Gastrocnemius medialis (tissue), 4 donors: ENCODE data around the gene PRKAA1. TPM values are rescaled to one million over a fixed set of nuclear protein-coding genes. Genes with fewer than 3 reads are reported as not detected.
"Not testable (repeated sequence)": the region's sequence is repeated elsewhere in the genome, so short reads cannot be mapped to it uniquely, and the experiment has no call there.

Source experiments
- ATAC-seq, 2 donors: fragments of 150-250 bp; one replicate each; pipeline ENCODE4 v1.9.1; 2016
- DNase-seq, 2 donors: peaks; one replicate each; pipeline ENCODE4 v3.0.0-alpha.2; 2019
- H3K27ac ChIP-seq, 4 donors: fragments of 200-600 bp; sonication (generic); 1 replicate in 1 of 4; 2 replicates in 3 of 4; pipeline ENCODE4 v1.5.1; 2016 to 2018; ENCODE audit warnings: mild to moderate bottlenecking in 2 of 4, moderate library complexity in 1 of 4
- H3K27me3 ChIP-seq, 3 donors: fragments of 200-600 bp; sonication (generic) in 2 of 3; 1 replicate in 1 of 3; 2 replicates in 2 of 3; pipeline versions ENCODE4 v1.5.1 to v1.6.0; 2016 to 2019; ENCODE audit warnings: mild to moderate bottlenecking in 1 of 3, moderate library complexity in 1 of 3
- H3K36me3 ChIP-seq, 2 donors: fragments of 200-600 bp; sonication (generic) in 1 of 2; one replicate each; pipeline ENCODE4 v1.5.1; 2017 to 2018
- H3K4me1 ChIP-seq, 2 donors: fragments of 200-600 bp; sonication (generic) in 1 of 2; one replicate each; pipeline ENCODE4 v1.5.1; 2016 to 2017; ENCODE audit warnings: mild to moderate bottlenecking in 2 of 2
- H3K4me3 ChIP-seq, 4 donors: fragments of 200-600 bp; sonication (generic) in 3 of 4; 1 replicate in 1 of 4; 2 replicates in 3 of 4; pipeline ENCODE4 v1.5.1; 2016 to 2019; ENCODE audit warnings: mild to moderate bottlenecking in 2 of 4
- H3K9me3 ChIP-seq, 3 donors: fragments of 200-600 bp; sonication (generic) in 2 of 3; 1 replicate in 1 of 3; 2 replicates in 2 of 3; pipeline ENCODE4 v1.5.1; 2016 to 2019
- CTCF ChIP-seq, 5 experiments: fragments of 450-650 bp in 3 of 5; fragments of 200-600 bp in 2 of 5; sonication (generic) in 2 of 5; IDR thresholded peaks in 4 of 5; conservative IDR thresholded peaks in 1 of 5; 1 replicate in 4 of 5; 2 replicates in 1 of 5; pipeline ENCODE4 v1.5.1; 2016 to 2019; ENCODE audit warnings: antibody characterized with exemption in 5 of 5, mild to moderate bottlenecking in 3 of 5, moderate library complexity in 3 of 5
- POLR2A ChIP-seq, 2 donors: fragments of 450-650 bp; IDR thresholded peaks; one replicate each; pipeline ENCODE4 v1.6.1; 2017; ENCODE audit warnings: antibody characterized with exemption in 2 of 2, mild to moderate bottlenecking in 2 of 2, moderate library complexity in 2 of 2
- in situ Hi-C, 4 donors: fragments of 200-750 bp; cut with MboI; loops; one replicate each; pipeline versions ENCODE4 v1.15.0 to v1.8.0; 2017; ENCODE audit warnings: low sequenced_read_pairs in 4 of 4
- intact Hi-C: fragments of 100-400 bp; cut with DNase I; formaldehyde crosslinking; loops from one replicate; pipeline ENCODE4 v1.15.1; 2023; ENCODE audit warnings: low total_unique reads
- total RNA-seq, 4 donors: library from RNA; depleted of rRNA; stranded (reverse); fragments of >200 nt; gene quantifications; one replicate each; pipeline versions ENCODE4 v1.1.0 to v1.2.3, GENCODE V29; 2016

Gene PRKAA1
- total RNA-seq, 4 donors from 2014 or later, result 26.8 to 51.9 (median 36.9) TPM

GRCh38 chr5:40717281-40717680, 80.9 kb downstream of the PRKAA1 start:
- intact Hi-C loops, result no loop called here
- Histone ChIP-seq H3K4me1 (no peaks in the 10 kb centered on the region), H3K27ac (no peak overlapping the region), H3K4me3 (no peak overlapping the region), H3K9me3 (no peaks in the 10 kb centered on the region), H3K36me3 (peaks cover 0 to 13% of the 10 kb centered on the region in 2 donors), H3K27me3 (no peaks in the 10 kb centered on the region)
- ATAC-seq, result no peak
- DNase-seq, result no peak
- no peak for TF ChIP-seq CTCF (IDR thresholded peaks at IDR 0.05 in 4 of 5, conservative IDR thresholded peaks at IDR 0.05 in 1 of 5)
- TF ChIP-seq POLR2A (IDR thresholded peaks at IDR 0.05), result no peak
- in situ Hi-C loops, result no loop called here

- no peak overlapping the region for H3K27ac ChIP-seq
- H3K9me3 ChIP-seq, result no peaks in the 10 kb centered on the region
- DNase-seq (no peak), ATAC-seq (no peak)
- H3K4me1 ChIP-seq, result no peaks in the 10 kb centered on the region
- H3K27me3 ChIP-seq, result no peaks in the 10 kb centered on the region
- H3K4me3 ChIP-seq, result no peak overlapping the region
- in situ Hi-C loops, result no loop called here
- H3K36me3 ChIP-seq, result peaks cover 0 to 9% of the 10 kb centered on the region in 2 donors
- TF ChIP-seq CTCF (IDR thresholded peaks at IDR 0.05 in 4 of 5, conservative IDR thresholded peaks at IDR 0.05 in 1 of 5) (no peak), POLR2A (IDR thresholded peaks at IDR 0.05) (no peak)
- intact Hi-C loops, result no loop called here
Measured at GRCh38 chr5:40716590-40716989, 81.6 kb downstream of the PRKAA1 start.

GRCh38 chr5:40716000-40716399, 82.2 kb downstream of the PRKAA1 start:
- Histone ChIP-seq H3K27ac (no peak overlapping the region), H3K4me1 (no peaks in the 10 kb centered on the region), H3K36me3 (peaks cover 0 to 4% of the 10 kb centered on the region in 2 donors), H3K4me3 (no peak overlapping the region), H3K27me3 (no peaks in the 10 kb centered on the region), H3K9me3 (no peaks in the 10 kb centered on the region)
- no peak for TF ChIP-seq POLR2A (IDR thresholded peaks at IDR 0.05)
- ATAC-seq (no peak), DNase-seq (no peak)
- in situ Hi-C loops, result no loop called here
- intact Hi-C loops, result no loop called here

- DNase-seq (no peak), ATAC-seq (no peak)
- H3K27ac ChIP-seq, result no peak overlapping the region
- H3K4me1 ChIP-seq, result no peaks in the 10 kb centered on the region
- H3K4me3 ChIP-seq, result no peak overlapping the region
- no peaks in the 10 kb centered on the region for H3K9me3 ChIP-seq
- H3K27me3 ChIP-seq, result no peaks in the 10 kb centered on the region
- TF ChIP-seq CTCF (IDR thresholded peaks at IDR 0.05 in 4 of 5, conservative IDR thresholded peaks at IDR 0.05 in 1 of 5) (no peak), POLR2A (IDR thresholded peaks at IDR 0.05) (no peak)
- intact Hi-C loops, result no loop called here
- H3K36me3 ChIP-seq, result peaks cover 0 to 4% of the 10 kb centered on the region in 2 donors
- in situ Hi-C loops, result no loop called here
Measured at GRCh38 chr5:40714001-40714400, 84.2 kb downstream of the PRKAA1 start.

- DNase-seq, H3K27ac ChIP-seq, H3K36me3 ChIP-seq, in situ Hi-C loops, intact Hi-C loops, H3K4me3 ChIP-seq, H3K4me1 ChIP-seq, ATAC-seq, H3K27me3 ChIP-seq, H3K9me3 ChIP-seq: not testable (repeated sequence)
Measured at GRCh38 chr5:40710575-40710974, 87.6 kb downstream of the PRKAA1 start.

Other genes starting within 250 kb of the PRKAA1 start
- 10 to 100 TPM in 1 of 4 donors, 1 to 10 TPM in 3; 4.2 to 11.2 (median 7.4) TPM for gene PTGER4, start 118.5 kb downstream of the PRKAA1 start, total RNA-seq
- gene TTC33, start 42.4 kb downstream of the PRKAA1 start, total RNA-seq, result 10 to 100 TPM; 20.2 to 49.0 (median 32.6) TPM
- 100 to 1,000 TPM in 2 of 4 donors, 10 to 100 TPM in 2; 42.4 to 155 (median 92.9) TPM for gene RPL37, start 36.8 kb upstream of the PRKAA1 start, total RNA-seq
- 1 to 10 TPM; 3.6 to 4.5 (median 3.8) TPM for gene CARD6, start 43.0 kb upstream of the PRKAA1 start, total RNA-seq
- 1 to 10 TPM in 3 of 4 donors, under 1 TPM in 1; 0.98 to 5.7 (median 4.5) TPM for gene C7, start 111.1 kb upstream of the PRKAA1 start, total RNA-seq